ENCODE data around the gene LRRC32.

The LRRC32 gene

GRCh38 chr11:76678321-76678720, 7.8 kb upstream of the LRRC32 start:
- no peak for DNase-seq

GRCh38 chr11:76677458-76677765, 6.9 kb upstream of the LRRC32 start:
- no peak for DNase-seq

- no peak for DNase-seq
Measured at GRCh38 chr11:76676636-76677457, 6.3 kb upstream of the LRRC32 start.

- DNase-seq: no peak
Measured at GRCh38 chr11:76674517-76675400, 4.2 kb upstream of the LRRC32 start.

- no peak for DNase-seq
Measured at GRCh38 chr11:76673176-76674142, 2.9 kb upstream of the LRRC32 start.

GRCh38 chr11:76672431-76673175, 2.1 kb upstream of the LRRC32 start:
- DNase-seq: peak; percentile 50

- DNase-seq: no peak
Measured at GRCh38 chr11:76671626-76672309, 1.2 kb upstream of the LRRC32 start.

- no peak for DNase-seq
Measured at GRCh38 chr11:76671237-76671592, 668 bp upstream of the LRRC32 start.

GRCh38 chr11:76669901-76670484, 554 bp downstream of the LRRC32 start:
- no peak for DNase-seq

GRCh38 chr11:76668362-76669155, 2.0 kb downstream of the LRRC32 start:
- no peak for DNase-seq

- DNase-seq: no peak
Measured at GRCh38 chr11:76667856-76668255, 2.7 kb downstream of the LRRC32 start.

- DNase-seq: no peak
Measured at GRCh38 chr11:76667271-76667818, 3.2 kb downstream of the LRRC32 start.

GRCh38 chr11:76666830-76667229, 3.7 kb downstream of the LRRC32 start:
- DNase-seq: no peak

- DNase-seq: no peak
Measured at GRCh38 chr11:76666408-76666807, 4.1 kb downstream of the LRRC32 start.

GRCh38 chr11:76665921-76666351, 4.6 kb downstream of the LRRC32 start:
- no peak for DNase-seq

- no peak for DNase-seq
Measured at GRCh38 chr11:76665172-76665571, 5.4 kb downstream of the LRRC32 start.

- DNase-seq: no peak
Measured at GRCh38 chr11:76664578-76665061, 5.9 kb downstream of the LRRC32 start.

- DNase-seq: no peak
Measured at GRCh38 chr11:76663912-76664440, 6.6 kb downstream of the LRRC32 start.

- DNase-seq: no peak
Measured at GRCh38 chr11:76663486-76663810, 7.1 kb downstream of the LRRC32 start.
